K562 (cell line): Measurements from ENCODE around the gene MDH2. TPM values are rescaled to one million over a fixed set of nuclear protein-coding genes. Genes with fewer than 3 reads are reported as not detected.

Experiments used
- CBFA2T2 ChIP-seq: fragments of 450-650 bp; conservative IDR thresholded peaks from 2 replicates; pipeline ENCODE4 v1.6.1; 2017; ENCODE audit warnings: mild to moderate bottlenecking
- HNRNPUL1 ChIP-seq: fragments of 200-400 bp; formaldehyde crosslinking; IDR thresholded peaks from 2 replicates; pipeline ENCODE4 v1.6.1; 2017; ENCODE audit warnings: low read length
- MAFF ChIP-seq: IDR thresholded peaks from 2 replicates; pipeline ENCODE4 v1.6.1; 2012; ENCODE audit warnings: low read length, improper control_type of control experiment
- MEF2D ChIP-seq: conservative IDR thresholded peaks from 2 replicates; pipeline ENCODE4 v1.6.1; 2016; ENCODE audit warnings: low read depth, missing genetic modification characterization, missing compliant biosample characterization
- MTA1 ChIP-seq: fragments of 450-650 bp; IDR thresholded peaks from 2 replicates; pipeline ENCODE4 v1.6.1; 2017; ENCODE audit warnings: borderline replicate concordance
- POLR3A ChIP-seq: IDR thresholded peaks from 2 replicates; pipeline ENCODE4 v1.6.1; 2011; ENCODE audit warnings: borderline replicate concordance, mild to moderate bottlenecking, moderate library complexity; ENCODE audit not compliant: insufficient read length, insufficient read depth; ENCODE audit errors: extremely low read depth
- RCOR1 ChIP-seq, 2 experiments: IDR thresholded peaks; 2 replicates each; pipeline ENCODE4 v1.6.1; 2012; ENCODE audit warnings: low read depth in 2 of 2, low read length in 2 of 2, borderline replicate concordance in 1 of 2, improper control_type of control experiment in 1 of 2
- TCF3 ChIP-seq: sonication (generic); formaldehyde crosslinking; IDR thresholded peaks from 2 replicates; pipeline ENCODE4 v1.4.0; 2020; ENCODE audit warnings: mild to moderate bottlenecking, missing genetic modification reagents
- TEAD4 ChIP-seq, 2 experiments: sonication (generic) in 1 of 2; formaldehyde crosslinking in 1 of 2; IDR thresholded peaks; 2 replicates each; pipeline versions ENCODE4 v1.6.1 to v1.8.0; 2012 to 2022; ENCODE audit warnings: borderline replicate concordance in 1 of 2, inconsistent platforms in 1 of 2, low read length in 1 of 2, mild to moderate bottlenecking in 1 of 2, missing genetic modification reagents in 1 of 2
- ZFP1 ChIP-seq: fragments of 450-650 bp; formaldehyde crosslinking; IDR thresholded peaks from 2 replicates; pipeline ENCODE4 v1.4.0; 2020; ENCODE audit warnings: mild to moderate bottlenecking, mixed read lengths
- ZNF184 ChIP-seq: sonication (generic); formaldehyde crosslinking; IDR thresholded peaks from 2 replicates; pipeline ENCODE4 v1.5.0; 2020; ENCODE audit warnings: missing genetic modification reagents
- ZNF197 ChIP-seq: fragments of 200-800 bp; sonication (Bioruptor generic); IDR thresholded peaks from 2 replicates; pipeline ENCODE4 v1.6.1; 2016; ENCODE audit warnings: low read depth, missing genetic modification characterization, missing compliant biosample characterization
- ZNF77 ChIP-seq: fragments of 250-450 bp; sonication (Bioruptor Pico); IDR thresholded peaks from 2 replicates; pipeline ENCODE4 v1.5.0; 2020
- polyA plus RNA-seq, 8 experiments: library from polyadenylated mRNA; depleted of rRNA in 4 of 8; stranded (reverse) in 5 of 8; unstranded in 3 of 8; fragments of >200 nt; fragmentation: Nextera tagmentation in 2 of 8; fragmentation: Illumina TruSeq in 1 of 8; extraction: Ambion mirVana in 2 of 8; extraction: Trizol in 1 of 8; gene quantifications; 2 replicates each; pipeline versions ENCODE4 v1.2.1 to v1.2.3, GENCODE V29; 2011 to 2014; ENCODE audit warnings: inconsistent platforms in 1 of 8, missing spikeins in 1 of 8
- total RNA-seq, 7 experiments: library from RNA; depleted of rRNA in 6 of 7; stranded (reverse); fragments of >200 nt in 6 of 7; fragmentation: Illumina TruSeq in 2 of 7; extraction: Trizol in 2 of 7; gene quantifications; 2 replicates each; pipeline versions ENCODE4 v1.2.1 to v1.2.3, GENCODE V29; 2011 to 2021; ENCODE audit warnings: low replicate concordance in 1 of 7
- TF ChIP-seq, protein P1 (sequence below): IDR thresholded peaks from 3 replicates; pipeline ENCODE4 v1.6.1; 2011; ENCODE audit warnings: borderline replicate concordance, mild to moderate bottlenecking; ENCODE audit not compliant: insufficient read length, insufficient read depth
- TF ChIP-seq, protein P2 (sequence below): sonication (generic); formaldehyde crosslinking; IDR thresholded peaks from 2 replicates; pipeline ENCODE4 v1.8.0; 2022; ENCODE audit warnings: missing genetic modification reagents, mild to moderate bottlenecking, moderate library complexity, borderline replicate concordance
- TF ChIP-seq, protein P3 (sequence below): fragments of 450-650 bp; IDR thresholded peaks from 2 replicates; pipeline ENCODE4 v1.6.1; 2017; ENCODE audit warnings: antibody characterized with exemption, mild to moderate bottlenecking
- TF ChIP-seq, protein P4 (sequence below): fragments of 250-450 bp; sonication (Bioruptor Pico); IDR thresholded peaks from 2 replicates; pipeline ENCODE4 v1.5.0; 2021

MDH2 gene
- total and polyA plus RNA-seq, 9 of the 15 experiments (the other 6 are each of a cell fraction or from before 2014, with no cell fraction given), result 106 to 701 (median 242) TPM

DNA sequence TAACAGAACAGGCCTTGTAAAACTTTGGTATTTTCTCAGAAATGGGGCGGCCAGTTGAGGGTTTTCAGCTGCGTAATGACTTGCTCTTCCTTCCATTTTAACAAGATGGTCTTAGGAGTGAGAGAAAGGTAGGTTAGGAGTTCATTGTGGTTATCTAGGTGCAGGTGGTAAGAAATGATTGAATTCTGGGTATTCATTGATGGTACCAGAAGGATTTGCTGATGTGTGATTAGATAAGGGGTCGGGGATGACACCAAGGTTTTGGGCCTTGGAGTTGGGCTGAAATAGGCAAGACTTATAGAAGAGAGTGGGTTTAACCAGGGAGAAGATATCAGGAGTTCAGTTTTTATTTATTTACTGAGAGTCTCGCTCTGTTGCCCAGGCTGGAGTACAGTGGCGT is 2.6 kb downstream of the MDH2 start (continued):
- TF ChIP-seq, protein P1, sequence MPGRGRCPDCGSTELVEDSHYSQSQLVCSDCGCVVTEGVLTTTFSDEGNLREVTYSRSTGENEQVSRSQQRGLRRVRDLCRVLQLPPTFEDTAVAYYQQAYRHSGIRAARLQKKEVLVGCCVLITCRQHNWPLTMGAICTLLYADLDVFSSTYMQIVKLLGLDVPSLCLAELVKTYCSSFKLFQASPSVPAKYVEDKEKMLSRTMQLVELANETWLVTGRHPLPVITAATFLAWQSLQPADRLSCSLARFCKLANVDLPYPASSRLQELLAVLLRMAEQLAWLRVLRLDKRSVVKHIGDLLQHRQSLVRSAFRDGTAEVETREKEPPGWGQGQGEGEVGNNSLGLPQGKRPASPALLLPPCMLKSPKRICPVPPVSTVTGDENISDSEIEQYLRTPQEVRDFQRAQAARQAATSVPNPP, result no peak
- TF ChIP-seq HNRNPUL1 (no peak), MEF2D (tag) (no peak), ZNF77 (CRISPR knock-in tag) (no peak), RCOR1 (IDR thresholded peaks at IDR 0.05; ENCODE audit: borderline replicate concordance in 1 of 2, low read depth in 2 of 2, low read length in 2 of 2) (peak in 1 of 2 experiments; percentile 78; a peak in 2 of 4 replicates), TEAD4 (IDR thresholded peaks at IDR 0.05; ENCODE audit: low read length) (peak; percentile 69), TEAD4 (CRISPR knock-in tag; IDR thresholded peaks at IDR 0.05; ENCODE audit: borderline replicate concordance) (no peak), ZNF197 (CRISPR knock-in tag) (no peak), CBFA2T2 (peak; percentile 61), ZFP1 (no peak), MAFF (no peak), POLR3A (no peak), MTA1 (no peak), ZNF184 (CRISPR knock-in tag) (no peak), TCF3 (CRISPR knock-in tag) (peak; percentile 46; the same call in 1 of the 2 replicates)
- TF ChIP-seq, protein P2, sequence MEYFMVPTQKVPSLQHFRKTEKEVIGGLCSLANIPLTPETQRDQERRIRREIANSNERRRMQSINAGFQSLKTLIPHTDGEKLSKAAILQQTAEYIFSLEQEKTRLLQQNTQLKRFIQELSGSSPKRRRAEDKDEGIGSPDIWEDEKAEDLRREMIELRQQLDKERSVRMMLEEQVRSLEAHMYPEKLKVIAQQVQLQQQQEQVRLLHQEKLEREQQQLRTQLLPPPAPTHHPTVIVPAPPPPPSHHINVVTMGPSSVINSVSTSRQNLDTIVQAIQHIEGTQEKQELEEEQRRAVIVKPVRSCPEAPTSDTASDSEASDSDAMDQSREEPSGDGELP (CRISPR knock-in tag), result no peak
- TF ChIP-seq, protein P3, sequence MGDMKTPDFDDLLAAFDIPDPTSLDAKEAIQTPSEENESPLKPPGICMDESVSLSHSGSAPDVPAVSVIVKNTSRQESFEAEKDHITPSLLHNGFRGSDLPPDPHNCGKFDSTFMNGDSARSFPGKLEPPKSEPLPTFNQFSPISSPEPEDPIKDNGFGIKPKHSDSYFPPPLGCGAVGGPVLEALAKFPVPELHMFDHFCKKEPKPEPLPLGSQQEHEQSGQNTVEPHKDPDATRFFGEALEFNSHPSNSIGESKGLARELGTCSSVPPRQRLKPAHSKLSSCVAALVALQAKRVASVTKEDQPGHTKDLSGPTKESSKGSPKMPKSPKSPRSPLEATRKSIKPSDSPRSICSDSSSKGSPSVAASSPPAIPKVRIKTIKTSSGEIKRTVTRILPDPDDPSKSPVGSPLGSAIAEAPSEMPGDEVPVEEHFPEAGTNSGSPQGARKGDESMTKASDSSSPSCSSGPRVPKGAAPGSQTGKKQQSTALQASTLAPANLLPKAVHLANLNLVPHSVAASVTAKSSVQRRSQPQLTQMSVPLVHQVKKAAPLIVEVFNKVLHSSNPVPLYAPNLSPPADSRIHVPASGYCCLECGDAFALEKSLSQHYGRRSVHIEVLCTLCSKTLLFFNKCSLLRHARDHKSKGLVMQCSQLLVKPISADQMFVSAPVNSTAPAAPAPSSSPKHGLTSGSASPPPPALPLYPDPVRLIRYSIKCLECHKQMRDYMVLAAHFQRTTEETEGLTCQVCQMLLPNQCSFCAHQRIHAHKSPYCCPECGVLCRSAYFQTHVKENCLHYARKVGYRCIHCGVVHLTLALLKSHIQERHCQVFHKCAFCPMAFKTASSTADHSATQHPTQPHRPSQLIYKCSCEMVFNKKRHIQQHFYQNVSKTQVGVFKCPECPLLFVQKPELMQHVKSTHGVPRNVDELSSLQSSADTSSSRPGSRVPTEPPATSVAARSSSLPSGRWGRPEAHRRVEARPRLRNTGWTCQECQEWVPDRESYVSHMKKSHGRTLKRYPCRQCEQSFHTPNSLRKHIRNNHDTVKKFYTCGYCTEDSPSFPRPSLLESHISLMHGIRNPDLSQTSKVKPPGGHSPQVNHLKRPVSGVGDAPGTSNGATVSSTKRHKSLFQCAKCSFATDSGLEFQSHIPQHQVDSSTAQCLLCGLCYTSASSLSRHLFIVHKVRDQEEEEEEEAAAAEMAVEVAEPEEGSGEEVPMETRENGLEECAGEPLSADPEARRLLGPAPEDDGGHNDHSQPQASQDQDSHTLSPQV, result no peak
- TF ChIP-seq, protein P4, sequence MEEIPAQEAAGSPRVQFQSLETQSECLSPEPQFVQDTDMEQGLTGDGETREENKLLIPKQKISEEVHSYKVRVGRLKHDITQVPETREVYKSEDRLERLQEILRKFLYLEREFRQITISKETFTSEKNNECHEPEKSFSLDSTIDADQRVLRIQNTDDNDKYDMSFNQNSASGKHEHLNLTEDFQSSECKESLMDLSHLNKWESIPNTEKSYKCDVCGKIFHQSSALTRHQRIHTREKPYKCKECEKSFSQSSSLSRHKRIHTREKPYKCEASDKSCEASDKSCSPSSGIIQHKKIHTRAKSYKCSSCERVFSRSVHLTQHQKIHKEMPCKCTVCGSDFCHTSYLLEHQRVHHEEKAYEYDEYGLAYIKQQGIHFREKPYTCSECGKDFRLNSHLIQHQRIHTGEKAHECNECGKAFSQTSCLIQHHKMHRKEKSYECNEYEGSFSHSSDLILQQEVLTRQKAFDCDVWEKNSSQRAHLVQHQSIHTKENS (CRISPR knock-in tag), result no peak
